Measurements from ENCODE around the gene ALDH3A1.
"Not testable (repeated sequence)": the region's sequence is repeated elsewhere in the genome, so short reads cannot be mapped to it uniquely, and the experiment has no call there.

The ALDH3A1 gene

DNA sequence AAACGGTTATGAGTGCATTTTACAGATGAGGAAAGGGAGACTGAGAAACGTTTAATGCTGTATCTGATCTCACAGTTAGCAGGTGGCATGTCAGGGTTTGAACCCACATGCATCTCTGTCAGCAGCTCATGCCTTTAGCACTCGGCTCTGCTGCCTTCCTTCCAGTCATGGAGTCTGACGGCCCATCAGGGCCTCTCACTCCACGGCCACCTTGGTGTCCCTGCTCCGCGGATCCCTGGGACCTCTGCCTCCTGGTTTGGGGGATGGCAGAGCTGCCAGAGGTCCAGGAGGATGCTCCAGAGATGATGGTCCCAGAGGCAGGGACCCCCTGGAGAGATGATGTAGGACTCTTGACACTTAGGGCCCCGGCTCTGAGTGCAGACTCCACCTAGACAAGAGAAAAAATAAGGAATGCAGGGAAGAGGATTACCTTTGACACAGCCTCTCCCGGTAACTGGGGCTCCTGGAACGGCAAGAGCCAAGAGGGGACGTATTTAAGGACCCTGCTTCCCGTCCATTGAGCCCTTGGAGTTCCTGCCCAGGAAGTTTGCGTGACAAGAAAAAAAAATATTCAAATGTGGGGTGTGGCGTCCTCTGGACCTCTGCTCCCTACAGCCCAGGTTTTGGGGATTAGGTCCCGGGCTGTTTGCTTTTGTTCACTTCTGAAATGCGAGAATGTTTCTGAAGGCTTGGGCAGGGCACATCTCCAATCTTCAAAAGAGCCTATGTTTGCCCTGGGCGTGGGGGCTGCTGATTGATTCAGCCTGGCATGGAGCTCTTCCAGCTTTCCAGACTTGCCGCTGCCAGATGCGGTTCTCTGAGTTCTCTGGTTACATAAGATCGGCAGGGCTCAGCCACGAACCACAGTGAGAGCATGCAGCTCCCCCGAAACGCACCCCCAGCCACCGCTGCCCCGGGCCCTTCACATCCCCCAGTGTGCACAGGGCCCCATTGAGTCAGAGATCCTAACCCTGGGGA lies at the start of gene ALDH3A1:
TSS of gene ALDH3A1 (minus strand) at position 470 of the 978 bp plus-strand sequence. CDS start 3,169 bp downstream, outside the sequence.
- DNase-seq = no peak

DNA sequence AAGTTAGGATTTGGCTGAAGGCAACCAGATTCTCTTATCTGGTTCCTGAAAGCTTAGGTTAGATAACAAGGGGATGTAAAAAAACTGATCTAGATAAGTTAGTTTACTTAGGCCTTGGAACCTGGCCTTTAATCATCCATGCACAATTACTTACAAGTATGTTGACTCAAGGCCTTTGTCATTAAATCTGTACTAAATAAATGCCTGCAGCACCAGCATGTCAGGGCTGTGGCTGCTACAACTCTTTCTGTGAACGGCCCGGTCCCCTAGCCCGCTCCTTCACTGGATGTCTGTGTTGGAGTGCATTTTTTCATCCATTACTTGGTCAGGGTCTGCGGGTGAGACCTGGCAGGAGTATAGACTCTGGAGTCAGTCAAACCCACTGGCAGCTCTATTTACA lies 48.4 kb upstream of the ALDH3A1 start:
- DNase-seq = no peak

DNA sequence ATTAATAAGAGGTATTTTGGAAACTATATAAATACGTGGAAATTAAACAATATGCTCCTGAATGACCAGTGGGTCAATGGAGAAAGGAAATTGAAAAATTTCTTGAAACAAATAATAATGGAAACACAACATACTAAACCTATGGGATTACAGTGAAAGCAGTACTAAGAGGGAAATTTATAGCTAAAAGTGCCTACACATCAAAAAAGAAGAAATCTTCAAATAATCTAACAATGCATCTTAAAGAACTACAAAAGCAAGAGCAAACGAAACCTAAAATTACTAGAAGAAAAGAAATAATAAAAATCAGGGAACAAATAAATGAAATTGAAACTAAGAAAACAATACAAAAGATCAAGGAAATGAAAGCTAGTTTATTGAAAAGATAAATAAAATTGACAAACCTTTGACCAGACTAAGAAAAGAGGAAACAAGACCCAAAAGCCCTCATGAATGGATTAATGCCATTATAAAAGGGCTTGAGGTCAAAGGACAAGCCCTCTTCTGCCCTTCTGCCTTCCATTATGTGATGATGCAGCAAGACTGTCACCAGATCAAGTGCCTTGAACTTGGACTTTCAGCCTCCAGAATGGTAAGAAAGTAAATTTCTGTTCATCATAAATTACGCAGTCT lies 43.9 kb upstream of the ALDH3A1 start:
- DNase-seq = no peak

- DNase-seq = no peak
Observed at GRCh38 chr17:19787733-19788357, 39.7 kb upstream of the ALDH3A1 start.

GRCh38 chr17:19785854-19786253 lies 37.8 kb upstream of the ALDH3A1 start:
- DNase-seq = no peak

DNA sequence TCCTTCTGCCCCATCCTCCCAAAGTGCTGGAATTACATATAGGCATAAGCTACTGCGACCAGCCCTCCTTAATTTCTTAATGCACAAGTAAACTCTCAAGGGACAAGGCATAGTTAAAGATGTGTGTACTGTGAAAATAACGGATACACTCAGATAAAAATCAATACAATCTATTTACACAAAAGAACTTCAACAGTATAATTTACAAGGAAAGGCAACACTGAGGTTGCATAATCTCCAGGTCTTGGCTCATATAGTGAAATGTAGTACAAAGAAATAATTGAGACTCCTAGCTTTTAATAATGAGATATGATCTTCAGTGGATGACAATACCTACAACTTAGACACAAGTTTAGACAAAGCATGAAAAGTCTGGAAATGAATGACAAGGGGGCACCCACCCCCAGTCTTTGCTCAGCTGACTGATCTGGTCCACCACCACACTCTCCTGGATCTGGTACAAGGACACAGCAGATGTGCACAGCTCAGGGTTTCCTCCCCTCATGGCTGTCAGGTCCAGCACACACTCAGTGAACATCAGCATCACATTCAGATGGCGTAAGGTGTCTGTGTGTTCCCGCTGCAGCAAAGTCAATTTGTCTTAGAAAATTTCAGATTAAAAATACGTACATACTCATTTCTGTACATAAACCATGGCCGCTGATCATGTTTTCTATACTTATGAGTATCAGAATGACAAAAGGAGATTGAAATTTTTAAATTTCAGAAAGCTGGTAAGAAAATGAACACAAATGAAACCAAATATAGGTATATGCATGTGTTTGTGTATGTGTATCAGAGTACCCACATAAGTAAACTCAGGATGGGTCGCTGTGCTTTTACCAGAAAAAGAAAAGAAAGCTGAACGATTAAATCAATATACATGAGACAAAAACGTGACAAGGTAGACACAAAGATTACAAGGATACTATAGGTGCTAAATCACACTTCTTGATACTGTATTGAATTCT lies 33.7 kb upstream of the ALDH3A1 start:
- no peak for DNase-seq

DNA sequence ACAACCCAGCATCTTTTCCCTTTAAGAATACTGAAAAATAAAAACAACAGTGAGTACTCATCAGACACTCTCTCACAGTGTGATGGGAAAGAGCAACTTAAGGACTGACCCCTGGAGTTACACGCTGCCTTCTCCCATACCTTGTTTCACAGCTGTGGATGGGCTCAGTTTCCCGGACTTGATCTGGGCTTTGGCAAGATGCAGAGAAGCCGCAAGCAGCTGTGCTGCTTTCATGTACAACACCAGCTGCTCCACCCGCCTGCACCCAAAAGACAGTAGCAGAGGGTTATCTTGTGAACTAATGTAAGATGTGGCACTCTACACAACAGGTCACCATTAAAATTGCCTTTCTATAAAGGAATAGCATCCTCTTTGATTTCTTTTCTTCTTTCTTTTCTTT lies 32.7 kb upstream of the ALDH3A1 start:
- no peak for DNase-seq

- DNase-seq = no peak
Observed at GRCh38 chr17:19773534-19773933, 25.4 kb upstream of the ALDH3A1 start.

- DNase-seq = no peak
Observed at GRCh38 chr17:19771971-19772630, 24.0 kb upstream of the ALDH3A1 start.

DNA sequence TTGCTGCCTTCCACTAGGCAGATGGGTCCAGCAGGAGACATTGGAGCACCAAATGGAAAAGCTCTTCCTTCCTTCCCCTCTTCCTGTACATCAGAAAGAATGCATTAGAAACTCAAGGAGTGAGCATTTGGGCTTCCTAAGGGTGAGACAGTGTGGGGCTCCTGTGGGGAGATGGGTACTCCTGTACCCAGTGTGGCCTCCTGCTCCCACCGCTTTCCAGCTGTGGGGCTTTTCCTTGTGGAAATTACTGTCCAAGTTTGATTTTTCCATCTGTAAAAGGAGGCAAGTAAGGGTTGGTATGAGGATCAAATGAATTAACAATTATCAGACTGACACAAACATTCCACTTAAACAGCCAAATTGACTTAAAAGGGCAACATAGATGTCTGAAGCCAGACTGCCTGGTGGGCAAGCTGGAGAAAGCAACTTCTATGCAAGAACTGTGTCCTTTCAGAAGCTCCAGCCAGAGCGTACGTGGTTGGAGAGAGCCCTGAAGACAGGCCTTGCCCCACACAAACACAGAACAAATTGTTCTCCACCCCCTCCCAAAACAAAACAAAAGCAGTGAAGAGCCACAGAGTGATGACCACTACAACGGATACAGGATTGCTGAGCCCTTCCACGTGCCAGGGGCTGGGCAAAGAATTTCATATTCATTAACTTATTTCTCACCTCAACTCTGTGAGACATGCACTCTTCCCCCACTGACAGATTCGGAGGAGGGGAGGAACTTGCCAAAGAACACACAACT lies 23.1 kb upstream of the ALDH3A1 start:
- no peak for DNase-seq

DNA sequence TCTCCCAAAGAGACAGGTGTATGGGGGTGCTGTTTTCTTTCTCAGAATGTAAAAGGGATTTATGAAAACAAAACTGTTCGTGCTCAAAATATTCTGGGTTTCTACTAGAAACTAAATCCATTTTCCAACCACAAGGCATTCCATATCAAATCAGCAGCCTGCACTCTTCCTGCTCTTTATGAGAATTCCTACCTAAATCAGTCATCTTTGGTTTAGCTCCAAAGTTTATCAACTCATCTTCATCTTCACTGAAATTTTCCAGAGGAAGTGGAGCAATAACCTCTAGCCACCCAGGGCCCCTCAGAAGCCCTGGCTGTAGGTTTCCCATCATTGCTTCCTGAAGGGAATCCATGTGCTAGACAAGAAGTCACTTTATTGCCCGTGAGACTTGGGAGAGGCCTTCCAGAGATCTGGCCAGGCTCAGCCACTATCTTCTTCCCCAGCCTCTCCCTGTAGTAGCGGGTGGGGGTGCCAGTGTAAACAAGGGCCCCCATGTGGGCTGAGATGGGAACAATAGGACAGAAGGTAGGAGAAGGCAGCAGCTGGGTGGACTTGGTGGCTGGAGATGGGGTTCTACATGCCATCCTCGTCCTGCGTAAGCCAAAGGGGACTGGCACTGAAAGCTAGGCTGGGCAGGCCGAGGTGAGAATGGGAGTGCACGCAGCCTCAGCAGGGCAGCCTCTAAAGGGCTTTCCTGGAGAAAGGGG lies 22.0 kb upstream of the ALDH3A1 start:
- no peak for DNase-seq

- no peak for DNase-seq
Observed at GRCh38 chr17:19768046-19768782, 20.1 kb upstream of the ALDH3A1 start.

DNA sequence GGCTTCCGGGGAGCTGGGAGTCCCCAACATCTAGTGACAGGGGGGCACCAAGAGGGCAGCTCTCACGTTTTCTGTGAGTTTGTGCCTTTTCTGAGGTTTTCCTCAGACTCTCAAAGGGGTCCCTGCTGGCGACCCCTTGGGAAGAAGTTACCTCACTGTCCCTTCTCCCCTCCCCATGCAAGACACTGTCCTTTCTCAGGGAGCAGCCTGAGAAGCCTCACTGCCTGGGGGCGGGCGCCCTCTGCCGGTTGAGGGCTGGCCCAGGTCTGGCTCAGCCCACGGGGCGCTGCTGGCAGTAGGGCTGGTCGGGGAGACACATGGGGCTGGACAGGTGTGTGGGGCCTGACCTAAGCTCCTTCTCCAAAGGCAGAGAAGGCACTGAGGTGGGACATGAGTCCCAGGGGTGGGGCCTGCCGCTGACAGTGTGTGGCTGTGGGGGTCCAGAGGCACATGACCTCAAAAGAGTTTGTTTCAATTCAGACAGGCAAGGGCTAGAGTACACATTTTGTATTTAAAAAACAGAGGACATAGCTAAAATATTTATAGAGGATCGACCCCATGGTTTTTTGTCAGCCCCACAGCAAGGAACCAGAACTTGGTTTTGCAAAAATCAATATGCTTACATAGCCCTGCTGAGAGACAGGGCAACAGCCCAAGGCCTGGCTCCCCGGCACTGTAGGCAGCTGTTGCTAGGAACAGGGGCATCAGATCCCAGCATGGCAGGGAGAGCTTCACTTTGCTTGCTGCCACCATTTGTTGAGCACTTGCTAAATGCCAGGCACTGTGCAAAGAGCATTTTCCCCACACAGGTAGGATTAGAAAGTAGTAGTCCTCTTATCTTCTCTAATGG lies 18.5 kb upstream of the ALDH3A1 start:
- peak; percentile 92 for DNase-seq

GRCh38 chr17:19766016-19766415 lies 17.9 kb upstream of the ALDH3A1 start:
- no peak for DNase-seq

- DNase-seq = not testable (repeated sequence)
Observed at GRCh38 chr17:19763991-19764390, 15.9 kb upstream of the ALDH3A1 start.

GRCh38 chr17:19763416-19763815 lies 15.3 kb upstream of the ALDH3A1 start:
- DNase-seq = no peak

- peak; percentile 75 for DNase-seq
Observed at GRCh38 chr17:19762515-19762961, 14.4 kb upstream of the ALDH3A1 start.

DNA sequence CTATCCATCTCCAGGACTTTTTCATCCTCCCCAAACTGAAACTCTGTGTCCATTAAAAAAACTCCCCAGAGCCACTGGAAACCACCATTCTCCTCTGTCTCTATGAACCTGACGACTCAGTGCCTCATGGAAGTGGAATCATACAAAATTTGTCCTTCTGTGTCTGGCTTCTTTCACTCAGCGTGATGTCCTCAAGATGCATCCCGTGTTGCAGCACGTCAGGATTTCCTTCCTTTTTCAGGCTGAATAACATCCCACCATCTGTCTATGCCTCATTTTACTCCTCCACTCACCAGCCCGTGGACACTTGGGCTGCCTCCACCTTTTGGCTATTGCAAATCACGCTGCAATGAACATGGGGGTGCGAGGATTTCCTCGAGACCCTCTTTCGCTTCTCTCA lies 12.6 kb upstream of the ALDH3A1 start:
- peak; percentile 3 for DNase-seq

Measured in activated CD8-positive, alpha-beta memory T cell treated with anti-CD3 and anti-CD28 coated beads, Interleukin-2, amount 50 U/mL, for 48 hours (primary cell).